H1 (cell line): Measurements from ENCODE around the gene CUEDC1. TPM values are rescaled to one million over a fixed set of nuclear protein-coding genes. Genes with fewer than 3 reads are reported as not detected.

Source experiments
- ATF3 ChIP-seq: IDR thresholded peaks from 2 replicates; pipeline ENCODE4 v1.6.1; 2011; ENCODE audit warnings: low read depth, mild to moderate bottlenecking, low read length; ENCODE audit not compliant: insufficient read depth
- EP300 ChIP-seq, 2 experiments: IDR thresholded peaks; 1 replicate in 1 of 2; 2 replicates in 1 of 2; pipeline ENCODE4 v1.6.1; 2011 to 2012; ENCODE audit warnings: low read depth in 2 of 2, low read length in 2 of 2, mild to moderate bottlenecking in 2 of 2, borderline replicate concordance in 1 of 2, inconsistent platforms in 1 of 2, moderate library complexity in 1 of 2
- polyA plus RNA-seq, 7 experiments: library from polyadenylated mRNA; depleted of rRNA in 3 of 7; stranded (reverse) in 5 of 7; unstranded in 2 of 7; fragments of >200 nt in 5 of 7; fragments of 200-250 nt in 2 of 7; gene quantifications; 1 replicate in 5 of 7; 2 replicates in 1 of 7; 4 replicates in 1 of 7; pipeline versions ENCODE4 v1.2.1 to v1.2.3, GENCODE V29; 2011 to 2013; ENCODE audit warnings: missing spikeins in 2 of 7, mixed read lengths in 2 of 7
- total RNA-seq: library from RNA; stranded (reverse); fragmentation: NEBNext Ultra II Directional; extraction: Animal tissue kit (Norgen Biotek cat#: 25700); gene quantifications from 2 replicates; pipeline ENCODE4 v1.2.1, GENCODE V29; 2021

The CUEDC1 gene
- total and polyA plus RNA-seq, 2 of the 8 experiments (the other 6 are each of a cell fraction or from before 2014, with no cell fraction given) = 4.0 to 10.7 TPM

GRCh38 chr17:57947369-57947768 lies 7.8 kb downstream of the CUEDC1 start (continued):
- TF ChIP-seq ATF3 (no peak), EP300 (IDR thresholded peaks at IDR 0.05; ENCODE audit: borderline replicate concordance in 1 of 2, low read depth in 2 of 2, low read length in 2 of 2) (no peak)
